H9 (cell line): ENCODE measurements around the gene SLC25A34. TPM values are rescaled to one million over a fixed set of nuclear protein-coding genes. Genes with fewer than 3 reads are reported as not detected.
A peak's percentile ranks its signal among the peaks of the same experiment; 100 is the strongest.

Experiments used
- DNase-seq: peaks from one replicate; pipeline ENCODE4 v3.0.0-alpha.2; 2017
- H2AFZ ChIP-seq: one replicate; pipeline ENCODE4 v1.6.1; 2013; ENCODE audit warnings: mild to moderate bottlenecking, low read length, control low read depth, moderate library complexity
- H2AK5ac ChIP-seq: 2 replicates; pipeline ENCODE4 v1.6.1; 2013; ENCODE audit warnings: low read length, control low read depth, mixed read lengths; ENCODE audit not compliant: insufficient read length
- H2BK120ac ChIP-seq: one replicate; pipeline ENCODE4 v1.6.1; 2013; ENCODE audit warnings: low read depth, mild to moderate bottlenecking, low read length, control low read depth, inconsistent platforms; ENCODE audit not compliant: poor library complexity, severe bottlenecking
- H2BK12ac ChIP-seq: 2 replicates; pipeline ENCODE4 v1.6.1; 2013; ENCODE audit warnings: low read length, control low read depth, mixed read lengths, low read depth; ENCODE audit not compliant: insufficient read length
- H2BK15ac ChIP-seq: 2 replicates; pipeline ENCODE4 v1.6.1; 2013; ENCODE audit warnings: low read depth, low read length, control low read depth
- H2BK20ac ChIP-seq: one replicate; pipeline ENCODE4 v1.6.1; 2013; ENCODE audit warnings: low read depth, mild to moderate bottlenecking, low read length, control low read depth, inconsistent platforms; ENCODE audit not compliant: poor library complexity, severe bottlenecking
- H2BK5ac ChIP-seq: 2 replicates; pipeline ENCODE4 v1.6.1; 2013; ENCODE audit warnings: low read length, control low read depth, mixed read lengths; ENCODE audit not compliant: insufficient read length
- H3K14ac ChIP-seq: 2 replicates; pipeline ENCODE4 v1.6.1; 2013; ENCODE audit warnings: low read length, control low read depth; ENCODE audit not compliant: insufficient read depth
- H3K18ac ChIP-seq: 2 replicates; pipeline ENCODE4 v1.6.1; 2013; ENCODE audit warnings: low read depth, mild to moderate bottlenecking, mixed read lengths, low read length, control low read depth; ENCODE audit not compliant: insufficient read length
- H3K23ac ChIP-seq: 2 replicates; pipeline ENCODE4 v1.6.1; 2013; ENCODE audit warnings: low read length, control low read depth, mixed read lengths, low read depth; ENCODE audit not compliant: insufficient read length
- H3K23me2 ChIP-seq: 2 replicates; pipeline ENCODE4 v1.6.1; 2013; ENCODE audit warnings: low read depth, mild to moderate bottlenecking, mixed read lengths, low read length, control low read depth; ENCODE audit not compliant: insufficient read length, poor library complexity, severe bottlenecking
- H3K27ac ChIP-seq: 2 replicates; pipeline ENCODE4 v1.5.1; 2013; ENCODE audit warnings: low read length, control low read depth, mixed read lengths, low read depth; ENCODE audit not compliant: insufficient read length
- H3K27me3 ChIP-seq: 2 replicates; pipeline ENCODE4 v1.6.1; 2013; ENCODE audit warnings: low read length, control low read depth, inconsistent platforms; ENCODE audit not compliant: insufficient read depth
- H3K4ac ChIP-seq: 2 replicates; pipeline ENCODE4 v1.6.1; 2013; ENCODE audit warnings: low read depth, mild to moderate bottlenecking, control low read depth, inconsistent platforms, low read length, moderate library complexity
- H3K4me1 ChIP-seq: 2 replicates; pipeline ENCODE4 v1.6.1; 2013; ENCODE audit warnings: low read length, control low read depth, inconsistent platforms; ENCODE audit not compliant: insufficient read depth
- H3K4me2 ChIP-seq: 2 replicates; pipeline ENCODE4 v1.6.1; 2013; ENCODE audit warnings: low read length, control low read depth, mixed read lengths; ENCODE audit not compliant: insufficient read length, insufficient read depth
- H3K56ac ChIP-seq: 2 replicates; pipeline ENCODE4 v1.6.1; 2013; ENCODE audit warnings: low read depth, mild to moderate bottlenecking, mixed read lengths, low read length, control low read depth; ENCODE audit not compliant: insufficient read length
- H3K79me1 ChIP-seq: 2 replicates; pipeline ENCODE4 v1.6.1; 2013; ENCODE audit warnings: low read depth, mild to moderate bottlenecking, moderate library complexity, low read length, control low read depth, inconsistent platforms; ENCODE audit not compliant: insufficient read depth, poor library complexity, severe bottlenecking
- H3K79me2 ChIP-seq: 2 replicates; pipeline ENCODE4 v1.6.1; 2013; ENCODE audit warnings: low read length, control low read depth, inconsistent platforms; ENCODE audit not compliant: insufficient read depth
- H3K9ac ChIP-seq: 2 replicates; pipeline ENCODE4 v1.6.1; 2013; ENCODE audit warnings: low read length, control low read depth, mixed read lengths; ENCODE audit not compliant: insufficient read length; ENCODE audit errors: extremely low read depth
- H3K9me3 ChIP-seq: one replicate; pipeline ENCODE4 v1.6.1; 2013; ENCODE audit warnings: low read depth, low read length, inconsistent platforms; ENCODE audit not compliant: control insufficient read depth
- H3T11ph ChIP-seq: one replicate; pipeline ENCODE4 v1.6.1; 2013; ENCODE audit warnings: mild to moderate bottlenecking, low read length, control low read depth, inconsistent platforms
- H4K20me1 ChIP-seq: one replicate; pipeline ENCODE4 v1.6.1; 2013; ENCODE audit not compliant: control insufficient read depth, insufficient read length, insufficient read depth
- H4K5ac ChIP-seq: 2 replicates; pipeline ENCODE4 v1.6.1; 2013; ENCODE audit warnings: low read depth, mild to moderate bottlenecking, mixed read lengths, low read length, control low read depth; ENCODE audit not compliant: insufficient read length
- H4K8ac ChIP-seq: replicated peaks from 2 replicates; pipeline ENCODE4 v1.6.1; 2013; ENCODE audit warnings: low read length, control low read depth, mixed read lengths, low read depth; ENCODE audit not compliant: insufficient read length
- H4K91ac ChIP-seq: 2 replicates; pipeline ENCODE4 v1.6.1; 2013; ENCODE audit warnings: low read depth, mild to moderate bottlenecking, moderate library complexity, mixed read lengths, low read length, control low read depth; ENCODE audit not compliant: insufficient read length
- H3K27ac Mint-ChIP-seq, 3 experiments: 2 replicates in 2 of 3; 3 replicates in 1 of 3; pipeline ENCODE4 v1.8.0; 2020 to 2021; ENCODE audit warnings: mixed read lengths in 3 of 3, mild to moderate bottlenecking in 1 of 3, moderate library complexity in 1 of 3
- H3K27me3 Mint-ChIP-seq: 2 replicates; pipeline ENCODE4 v1.8.0; 2021; ENCODE audit warnings: low read depth, mild to moderate bottlenecking, moderate library complexity, mixed read lengths
- H3K36me3 Mint-ChIP-seq, 3 experiments: 2 replicates in 2 of 3; 3 replicates in 1 of 3; pipeline ENCODE4 v1.8.0; 2020 to 2021; ENCODE audit warnings: low read depth in 3 of 3, mixed read lengths in 3 of 3; ENCODE audit not compliant: insufficient read depth in 1 of 3
- H3K4me1 Mint-ChIP-seq, 2 experiments: 2 replicates each; pipeline ENCODE4 v1.8.0; 2020; ENCODE audit warnings: mixed read lengths in 2 of 2
- H3K4me3 Mint-ChIP-seq, 2 experiments: 2 replicates in 1 of 2; 3 replicates in 1 of 2; pipeline ENCODE4 v1.8.0; 2020 to 2021; ENCODE audit warnings: mild to moderate bottlenecking in 2 of 2, mixed read lengths in 2 of 2, moderate library complexity in 1 of 2
- H3K9me3 Mint-ChIP-seq, 2 experiments: 2 replicates in 1 of 2; 3 replicates in 1 of 2; pipeline ENCODE4 v1.8.0; 2020; ENCODE audit warnings: mild to moderate bottlenecking in 2 of 2, mixed read lengths in 2 of 2, moderate library complexity in 1 of 2
- CTCF ChIP-seq: fragments of 200-600 bp; sonication (generic); conservative IDR thresholded peaks from 3 replicates; pipeline ENCODE4 v1.8.0; 2021; ENCODE audit warnings: antibody characterized with exemption, mild to moderate bottlenecking
- WGBS: extraction: QIAGEN DNeasy Blood & Tissue Kit; methylation state at CpG from one replicate; pipeline ENCODE4 v1.1.7; 2013; ENCODE audit warnings: missing lambda C conversion rate, low lambda C conversion rate, mixed read lengths; ENCODE audit not compliant: insufficient read length; ENCODE audit errors: extremely low coverage; 5-methylcytosine and 5-hydroxymethylcytosine counted together
- total RNA-seq: library from RNA; stranded (reverse); gene quantifications from 2 replicates; pipeline ENCODE4 v1.2.1, GENCODE V29; 2021

Gene SLC25A34
- total RNA-seq, 1 experiment from 2014 or later = 1.5 TPM

GRCh38 chr1:15733218-15733725 lies 2.8 kb upstream of the SLC25A34 start:
- H2BK5ac ChIP-seq = no peak overlapping the region
- no peaks in the 10 kb centered on the region for H3K9me3 ChIP-seq
- no peaks in the 10 kb centered on the region for H3K9me3 Mint-ChIP-seq
- H3K4me3 Mint-ChIP-seq = no peak overlapping the region
- peaks cover 5 to 7% of the 10 kb centered on the region in 2 experiments for H3K4me1 Mint-ChIP-seq
- H4K20me1 ChIP-seq = no peaks in the 10 kb centered on the region
- no peak overlapping the region for H2AK5ac ChIP-seq
- peaks cover 9 to 30% (median 24%) of the 10 kb centered on the region in 3 experiments; a peak in 5 of 7 replicates for H3K36me3 Mint-ChIP-seq
- no peak overlapping the region for H2AFZ ChIP-seq
- H3K18ac ChIP-seq = no peak overlapping the region
- no peak overlapping the region for H4K8ac ChIP-seq
- TF ChIP-seq CTCF = no peak
- H3T11ph ChIP-seq = no peak overlapping the region
- H3K9ac ChIP-seq = no peak overlapping the region
- H3K23ac ChIP-seq = no peak overlapping the region
- no peaks in the 10 kb centered on the region for H3K23me2 ChIP-seq
- H2BK120ac ChIP-seq = no peak overlapping the region
- no peak overlapping the region for H3K56ac ChIP-seq
- no peaks in the 10 kb centered on the region for H3K27me3 Mint-ChIP-seq
- no peak overlapping the region for H2BK20ac ChIP-seq
- no peaks in the 10 kb centered on the region for H3K27me3 ChIP-seq
- no peak overlapping the region for H2BK15ac ChIP-seq
- H3K27ac ChIP-seq = no peak overlapping the region
- H3K4ac ChIP-seq = no peak overlapping the region
- H3K79me2 ChIP-seq = no peaks in the 10 kb centered on the region
- H3K4me2 ChIP-seq = no peak overlapping the region
- H3K27ac Mint-ChIP-seq = peak overlapping the region in 1 of 3 experiments; percentile 40; a peak in 1 of 7 replicates
- no peak overlapping the region for H2BK12ac ChIP-seq
- H3K79me1 ChIP-seq = no peaks in the 10 kb centered on the region
- H4K5ac ChIP-seq = no peak overlapping the region
- no peak for DNase-seq
- no peak overlapping the region for H4K91ac ChIP-seq
- H3K14ac ChIP-seq = no peak overlapping the region
- no peaks in the 10 kb centered on the region for H3K4me1 ChIP-seq
- no CpG with 5 or more reads among the region's 11 CpGs for whole genome bisulfite sequencing
